ENCODE data around the gene SHROOM4. TPM values are rescaled to one million over a fixed set of nuclear protein-coding genes. Genes with fewer than 3 reads are reported as not detected.

SHROOM4 gene
- total RNA-seq, 1 donor from 2014 or later = 7.0 TPM

GRCh38 chrX:50719614-50720013, 94.4 kb downstream of the SHROOM4 start:
- Histone ChIP-seq H3K79me2 (ENCODE audit: insufficient read depth, low read length) (no peaks in the 10 kb centered on the region), H3K4me1 (ENCODE audit: insufficient read depth, low read length) (peaks cover 3% of the 10 kb centered on the region), H3K36me3 (ENCODE audit: insufficient read depth, low read length) (no peaks in the 10 kb centered on the region), H3K27ac (ENCODE audit: low read depth, low read length) (no peak overlapping the region), H3K4me2 (ENCODE audit: low read length) (no peak overlapping the region), H4K20me1 (ENCODE audit: insufficient read depth, low read length) (no peaks in the 10 kb centered on the region), H2AFZ (ENCODE audit: low read depth, low read length) (no peak overlapping the region), H3K4me3 (ENCODE audit: insufficient read depth, low read depth, low read length) (no peak overlapping the region), H3K9me3 (ENCODE audit: insufficient read depth, low read depth, low read length) (no peaks in the 10 kb centered on the region), H3K9ac (ENCODE audit: low read length) (no peak overlapping the region), H3K27me3 (ENCODE audit: insufficient read depth, low read length) (no peaks in the 10 kb centered on the region)
- FAIRE-seq (no peak), DNase-seq (ENCODE audit: low read depth) (no peak)
- TF ChIP-seq EZH2 (IDR thresholded peaks at IDR 0.05; ENCODE audit: insufficient read depth, low read length) (no peak), CTCF (IDR thresholded peaks at IDR 0.05; ENCODE audit: insufficient read depth, low read depth, low read length) (no peak)
- H3K27me3 Mint-ChIP-seq (ENCODE audit: low read depth, unreplicated experiment) = no peaks in the 10 kb centered on the region
- no peak overlapping the region for H3K27ac Mint-ChIP-seq (ENCODE audit: unreplicated experiment)
- no peaks in the 10 kb centered on the region for H3K9me3 Mint-ChIP-seq (ENCODE audit: unreplicated experiment)
- H3K4me1 Mint-ChIP-seq (ENCODE audit: low read depth, unreplicated experiment) = peaks cover 32% of the 10 kb centered on the region
- H3K36me3 Mint-ChIP-seq (ENCODE audit: low read depth, unreplicated experiment) = peaks cover 4% of the 10 kb centered on the region
- no peak overlapping the region for H3K4me3 Mint-ChIP-seq (ENCODE audit: unreplicated experiment)

- Histone ChIP-seq H3K4me3 (ENCODE audit: insufficient read depth, low read depth, low read length) (no peak overlapping the region), H3K4me1 (ENCODE audit: insufficient read depth, low read length) (peaks cover 3% of the 10 kb centered on the region), H3K4me2 (ENCODE audit: low read length) (no peak overlapping the region), H3K27ac (ENCODE audit: low read depth, low read length) (no peak overlapping the region), H3K9me3 (ENCODE audit: insufficient read depth, low read depth, low read length) (no peaks in the 10 kb centered on the region), H4K20me1 (ENCODE audit: insufficient read depth, low read length) (no peaks in the 10 kb centered on the region), H3K27me3 (ENCODE audit: insufficient read depth, low read length) (no peaks in the 10 kb centered on the region), H2AFZ (ENCODE audit: low read depth, low read length) (no peak overlapping the region), H3K36me3 (ENCODE audit: insufficient read depth, low read length) (no peaks in the 10 kb centered on the region), H3K9ac (ENCODE audit: low read length) (no peak overlapping the region), H3K79me2 (ENCODE audit: insufficient read depth, low read length) (no peaks in the 10 kb centered on the region)
- FAIRE-seq = no peak
- H3K4me3 Mint-ChIP-seq (ENCODE audit: unreplicated experiment) = no peak overlapping the region
- no peak overlapping the region for H3K27ac Mint-ChIP-seq (ENCODE audit: unreplicated experiment)
- no peak for DNase-seq (ENCODE audit: low read depth)
- peaks cover 32% of the 10 kb centered on the region for H3K4me1 Mint-ChIP-seq (ENCODE audit: low read depth, unreplicated experiment)
- no peak for TF ChIP-seq CTCF (IDR thresholded peaks at IDR 0.05; ENCODE audit: insufficient read depth, low read depth, low read length)
- no peak for TF ChIP-seq EZH2 (IDR thresholded peaks at IDR 0.05; ENCODE audit: insufficient read depth, low read length)
- no peaks in the 10 kb centered on the region for H3K9me3 Mint-ChIP-seq (ENCODE audit: unreplicated experiment)
- no peaks in the 10 kb centered on the region for H3K27me3 Mint-ChIP-seq (ENCODE audit: low read depth, unreplicated experiment)
- H3K36me3 Mint-ChIP-seq (ENCODE audit: low read depth, unreplicated experiment) = peaks cover 4% of the 10 kb centered on the region
Observed at GRCh38 chrX:50718776-50719175, 95.2 kb downstream of the SHROOM4 start.

- Mint-ChIP-seq H3K4me3 (ENCODE audit: unreplicated experiment) (no peak overlapping the region), H3K36me3 (ENCODE audit: low read depth, unreplicated experiment) (peaks cover 4% of the 10 kb centered on the region), H3K27me3 (ENCODE audit: low read depth, unreplicated experiment) (no peaks in the 10 kb centered on the region), H3K4me1 (ENCODE audit: low read depth, unreplicated experiment) (peaks cover 18% of the 10 kb centered on the region), H3K27ac (ENCODE audit: unreplicated experiment) (no peak overlapping the region), H3K9me3 (ENCODE audit: unreplicated experiment) (no peaks in the 10 kb centered on the region)
- H3K9ac ChIP-seq (ENCODE audit: low read length) = no peak overlapping the region
- no peak overlapping the region for H3K4me3 ChIP-seq (ENCODE audit: insufficient read depth, low read depth, low read length)
- FAIRE-seq (no peak), DNase-seq (ENCODE audit: low read depth) (no peak)
- no peak overlapping the region for H3K27ac ChIP-seq (ENCODE audit: low read depth, low read length)
- H3K9me3 ChIP-seq (ENCODE audit: insufficient read depth, low read depth, low read length) = no peaks in the 10 kb centered on the region
- no peaks in the 10 kb centered on the region for H4K20me1 ChIP-seq (ENCODE audit: insufficient read depth, low read length)
- H3K4me2 ChIP-seq (ENCODE audit: low read length) = no peak overlapping the region
- H3K27me3 ChIP-seq (ENCODE audit: insufficient read depth, low read length) = no peaks in the 10 kb centered on the region
- no peak overlapping the region for H2AFZ ChIP-seq (ENCODE audit: low read depth, low read length)
- TF ChIP-seq EZH2 (IDR thresholded peaks at IDR 0.05; ENCODE audit: insufficient read depth, low read length) (no peak), CTCF (IDR thresholded peaks at IDR 0.05; ENCODE audit: insufficient read depth, low read depth, low read length) (no peak)
- peaks cover 2% of the 10 kb centered on the region for H3K4me1 ChIP-seq (ENCODE audit: insufficient read depth, low read length)
- H3K79me2 ChIP-seq (ENCODE audit: insufficient read depth, low read length) = no peaks in the 10 kb centered on the region
- no peaks in the 10 kb centered on the region for H3K36me3 ChIP-seq (ENCODE audit: insufficient read depth, low read length)
Observed at GRCh38 chrX:50716706-50717105, 97.3 kb downstream of the SHROOM4 start.

Measured in astrocyte (in vitro differentiated cells and primary cell).